Umbilical cord (tissue), 2 donors: ENCODE results near the gene ZG16. TPM values are rescaled to one million over a fixed set of nuclear protein-coding genes. Genes with fewer than 3 reads are reported as not detected.
"Not testable (repeated sequence)": the region's sequence is repeated elsewhere in the genome, so short reads cannot be mapped to it uniquely, and the experiment has no call there.

Source experiments
- DNase-seq: peaks from one replicate; pipeline ENCODE4 v3.0.0-alpha.2; 2015; ENCODE audit warnings: low spot score
- total RNA-seq: library from RNA; depleted of rRNA; stranded (reverse); fragments of >200 nt; gene quantifications from one replicate; pipeline ENCODE4 v1.2.3, GENCODE V29; 2014; ENCODE audit warnings: low replicate concordance; ENCODE audit not compliant: insufficient read depth

Gene ZG16, protein sequence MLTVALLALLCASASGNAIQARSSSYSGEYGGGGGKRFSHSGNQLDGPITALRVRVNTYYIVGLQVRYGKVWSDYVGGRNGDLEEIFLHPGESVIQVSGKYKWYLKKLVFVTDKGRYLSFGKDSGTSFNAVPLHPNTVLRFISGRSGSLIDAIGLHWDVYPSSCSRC
- 2.2 TPM for total RNA-seq

GRCh38 chr16:29777576-29778350 is at the start of gene ZG16:
Gene ZG16, plus strand, starts transcription at chr16:29778256. Its CDS starts 1,011 bp downstream, at chr16:29779267.
- DNase-seq = no peak

GRCh38 chr16:29729116-29729521 is 48.9 kb upstream of the ZG16 start:
- DNase-seq = peak; percentile 34

DNA sequence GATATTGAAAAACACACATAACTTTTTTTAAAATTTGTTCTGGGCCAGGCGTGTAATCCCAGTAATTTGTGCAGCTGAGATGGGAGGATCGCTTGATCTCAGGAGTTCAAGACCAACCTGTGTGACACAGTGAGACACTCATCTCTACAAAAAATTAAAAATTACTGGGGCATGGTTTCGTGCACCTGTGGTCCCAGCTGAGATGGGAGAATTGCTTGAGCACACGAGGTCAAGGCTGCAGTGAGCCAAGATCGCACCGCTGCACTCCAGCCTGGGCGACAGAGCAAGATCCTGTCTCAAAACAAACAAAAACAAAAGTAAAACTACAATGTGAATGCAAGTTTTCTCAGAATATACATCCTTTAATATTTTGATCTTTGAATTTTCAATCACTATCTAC is 47.4 kb upstream of the ZG16 start:
- DNase-seq = no peak

DNA sequence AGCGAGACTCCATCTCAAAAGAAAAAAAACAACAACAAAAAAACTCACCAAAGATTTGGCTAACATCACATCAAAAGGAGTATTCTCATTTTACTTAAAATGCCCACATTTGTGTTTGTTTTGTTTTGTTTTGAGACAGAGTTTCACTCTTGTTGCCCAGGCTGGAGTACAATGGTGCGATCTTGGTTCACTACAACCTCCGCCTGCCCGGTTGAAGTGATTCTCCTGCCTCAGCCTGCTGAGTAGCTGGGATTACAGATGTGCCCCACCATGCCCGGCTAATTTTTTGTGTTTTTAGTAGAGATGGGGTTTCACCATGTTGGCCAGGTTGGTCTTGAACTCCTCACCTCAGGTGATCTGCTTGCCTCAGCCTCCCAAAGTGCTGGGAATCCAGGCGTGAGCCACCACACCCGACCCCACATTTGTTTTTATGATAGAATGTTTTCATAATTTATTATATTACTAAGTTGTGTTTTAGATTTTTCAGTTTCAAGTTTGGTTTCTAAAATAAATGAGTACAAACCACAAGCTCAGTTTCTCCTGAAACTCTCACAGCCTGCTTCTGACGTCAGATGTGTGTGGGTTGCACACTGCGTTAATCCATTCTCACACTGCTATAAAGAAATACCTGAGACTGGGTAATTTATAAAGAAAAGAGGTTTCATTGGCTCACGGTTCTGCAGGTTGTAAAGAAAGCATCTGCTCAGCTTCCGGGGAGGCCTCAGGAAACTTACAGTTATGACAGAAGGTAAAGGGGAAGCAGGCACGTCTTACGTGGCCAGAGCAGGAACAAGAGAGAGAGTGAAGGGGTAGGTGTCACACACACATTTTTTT is 46.1 kb upstream of the ZG16 start:
- DNase-seq = not testable (repeated sequence)

- DNase-seq = no peak
These were observed 43.3 kb upstream of the ZG16 start for GRCh38 chr16:29734786-29735185.

GRCh38 chr16:29736112-29736511 is 41.9 kb upstream of the ZG16 start:
- DNase-seq = no peak

- no peak for DNase-seq
These were observed 41.3 kb upstream of the ZG16 start for GRCh38 chr16:29736764-29737163.

- DNase-seq = no peak
These were observed 40.3 kb upstream of the ZG16 start for GRCh38 chr16:29737713-29738112.

DNA sequence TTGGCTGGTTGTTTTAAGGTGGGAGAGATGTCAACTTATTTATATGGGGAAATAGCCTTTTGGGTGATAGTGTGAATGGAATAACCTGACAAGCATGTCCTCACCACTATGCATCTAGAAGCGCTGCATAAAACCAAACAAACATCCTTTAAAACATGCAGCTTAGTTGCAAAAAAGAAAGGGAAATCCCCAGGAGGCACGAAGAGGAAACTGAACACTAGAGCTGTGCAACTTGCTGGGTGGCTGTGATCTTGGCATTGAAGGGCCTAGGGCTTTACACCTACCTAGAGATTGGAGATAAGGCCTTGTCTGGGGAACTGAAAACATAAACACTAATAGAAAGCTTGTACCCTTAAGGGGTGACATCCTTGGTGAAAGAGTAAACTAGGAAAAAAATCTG is 39.5 kb upstream of the ZG16 start:
- no peak for DNase-seq

DNA sequence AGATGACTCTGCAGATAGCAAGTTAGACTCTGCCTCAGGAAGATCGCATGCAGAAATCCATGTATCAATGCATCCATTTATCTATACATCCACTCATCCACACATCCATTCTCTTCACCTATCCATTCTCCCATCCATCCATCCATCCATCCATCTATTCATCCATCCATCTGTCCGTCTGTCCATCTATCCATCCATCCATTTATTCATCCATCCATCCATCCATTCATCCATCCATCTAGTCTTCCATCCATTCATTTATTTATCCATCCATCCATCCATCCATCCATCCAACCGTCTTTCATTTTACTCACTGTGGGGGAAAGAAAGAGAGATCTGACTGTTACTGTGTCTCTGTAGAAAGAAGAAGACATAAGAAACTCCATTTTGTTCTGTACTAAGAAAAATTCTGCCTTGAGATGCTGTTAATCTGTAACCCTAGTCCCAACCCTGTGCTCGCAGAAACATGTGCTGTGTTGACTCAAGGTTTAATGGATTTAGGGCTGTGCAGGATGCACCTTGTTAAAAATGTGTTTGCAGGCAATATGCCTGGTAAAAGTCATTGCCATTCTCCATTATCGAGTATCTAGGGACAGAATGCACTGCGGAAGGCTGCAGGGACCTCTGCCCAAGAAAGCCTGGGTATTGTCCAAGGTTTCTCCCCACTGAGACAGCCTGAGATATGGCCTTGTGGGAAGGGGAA is 38.0 kb upstream of the ZG16 start:
- DNase-seq = not testable (repeated sequence)

- not testable (repeated sequence) for DNase-seq
These were observed 37.4 kb upstream of the ZG16 start for GRCh38 chr16:29740630-29741015.

DNA sequence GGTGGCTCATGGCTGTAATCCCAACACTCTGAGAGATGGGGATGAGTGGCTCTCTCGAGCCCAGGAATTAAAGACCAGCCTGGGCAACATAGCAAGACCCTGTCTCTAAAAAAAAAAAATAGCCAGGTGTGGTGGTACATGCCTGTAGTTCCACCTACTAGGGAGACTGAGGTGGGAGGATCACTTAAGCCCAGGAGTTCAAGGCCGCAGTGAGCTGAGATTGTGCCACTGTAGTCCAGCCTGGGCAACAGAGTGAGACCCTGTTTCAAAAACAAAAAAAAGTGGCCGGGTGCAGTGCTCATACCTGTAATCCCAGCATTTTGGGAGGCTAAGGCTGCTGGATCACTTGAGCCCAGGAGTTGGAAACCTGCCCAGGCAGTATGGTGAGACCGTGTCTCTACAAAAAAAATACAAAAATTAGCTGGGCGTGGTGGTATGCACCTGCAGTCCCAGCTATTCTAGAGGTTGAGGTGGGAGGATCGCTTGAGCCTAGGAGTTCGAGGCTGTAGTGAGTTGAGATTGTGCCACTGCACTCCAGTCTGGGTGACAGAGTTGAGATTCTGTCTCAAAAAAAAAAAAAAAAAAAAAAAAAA is 35.3 kb upstream of the ZG16 start:
- no peak for DNase-seq

GRCh38 chr16:29743475-29743826 is 34.6 kb upstream of the ZG16 start:
- no peak for DNase-seq

GRCh38 chr16:29743827-29744531 is 34.1 kb upstream of the ZG16 start:
- no peak for DNase-seq

DNA sequence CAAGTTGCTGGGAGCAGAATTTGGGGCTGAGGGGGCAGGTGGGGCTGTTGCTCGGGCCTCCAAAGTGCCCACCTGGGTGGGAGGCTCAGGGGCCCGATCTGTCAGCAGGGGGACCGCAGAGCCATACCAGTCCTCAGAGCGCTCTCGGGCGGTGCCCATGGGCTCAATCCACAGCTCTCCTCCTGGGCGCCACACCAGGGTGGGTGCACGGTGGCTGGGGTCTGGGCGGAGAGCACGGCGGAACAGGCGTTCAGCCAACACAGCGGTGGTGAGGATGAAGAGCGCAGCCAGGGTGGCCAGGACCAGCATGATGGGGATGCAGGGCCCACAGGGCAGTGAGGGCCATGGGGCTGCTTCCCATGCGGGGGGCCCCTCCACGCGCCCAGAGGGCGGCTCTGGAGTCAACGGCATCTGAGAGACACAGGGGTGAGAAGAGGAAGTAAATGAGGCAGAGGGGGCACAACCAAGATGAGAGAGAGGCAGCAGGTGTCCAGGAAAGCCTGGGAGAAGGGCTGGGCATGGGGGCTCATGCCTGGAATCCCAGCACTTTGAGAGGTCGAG is 33.4 kb upstream of the ZG16 start:
- no peak for DNase-seq

- DNase-seq = no peak
These were observed 32.8 kb upstream of the ZG16 start for GRCh38 chr16:29745121-29745852.

DNA sequence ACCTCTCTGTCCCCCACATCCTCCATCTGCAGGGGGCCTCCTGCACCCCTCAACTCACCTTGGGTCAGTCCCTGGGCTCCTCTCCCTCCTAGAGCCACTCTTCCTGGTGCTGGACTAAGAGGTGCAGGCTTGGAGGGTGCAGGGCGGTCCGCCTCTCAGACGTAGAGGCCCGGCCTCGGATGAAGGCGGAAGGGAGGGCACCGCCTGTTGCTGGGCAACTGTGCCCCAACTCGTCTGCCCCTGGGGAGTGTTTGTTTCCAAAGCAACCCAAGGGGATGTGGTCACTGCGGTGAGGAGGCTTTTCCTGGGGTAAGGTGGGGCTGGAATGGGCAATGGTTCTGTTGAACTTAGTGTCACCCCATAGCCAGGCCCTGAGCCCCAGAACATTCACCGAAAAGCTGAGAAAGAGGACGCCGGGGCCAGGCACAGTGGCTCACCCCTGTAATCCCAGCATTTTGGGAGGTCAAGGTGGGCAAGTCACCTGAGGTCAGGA is 32.2 kb upstream of the ZG16 start, which contains the start of gene C16orf54:
TSS of gene C16orf54 (minus strand) at position 138 of the 493 bp plus-strand sequence. CDS start 1,039 bp downstream, outside the sequence.
- peak; percentile 11 for DNase-seq

DNA sequence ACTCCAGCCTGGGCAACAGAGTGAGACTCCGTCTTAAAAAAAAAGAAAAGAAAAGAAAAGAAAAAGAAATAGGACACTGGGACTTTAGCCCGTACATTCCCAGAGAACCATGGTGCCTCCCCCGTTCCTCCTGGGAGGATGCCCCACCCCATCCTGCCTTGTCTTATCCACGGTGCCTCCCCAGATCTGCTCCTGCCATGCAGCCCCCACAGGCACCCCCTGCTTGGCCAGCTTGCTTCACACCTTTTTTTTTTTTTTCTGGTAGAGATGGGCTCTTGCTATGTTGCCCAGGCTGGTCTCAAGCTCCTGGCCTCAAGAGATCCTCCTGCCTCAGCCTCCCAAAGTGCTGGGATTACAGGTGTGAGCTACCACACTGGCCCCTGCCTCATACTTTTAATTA is 31.5 kb upstream of the ZG16 start:
- DNase-seq = not testable (repeated sequence)
